Nephron progenitor cell (in vitro differentiated cells): ENCODE results near the gene NLRP5.
A peak's percentile ranks its signal among the peaks of the same experiment; 100 is the strongest.

Experiments used
- DNase-seq: peaks from one replicate; pipeline ENCODE4 v3.0.0; 2021
- H3K27ac Mint-ChIP-seq: 2 replicates; pipeline ENCODE4 v1.8.0; 2021; ENCODE audit warnings: mild to moderate bottlenecking, moderate library complexity, mixed read lengths
- H3K27me3 Mint-ChIP-seq: 2 replicates; pipeline ENCODE4 v1.8.0; 2021; ENCODE audit warnings: mild to moderate bottlenecking, low read depth, mixed read lengths; ENCODE audit not compliant: poor library complexity
- H3K36me3 Mint-ChIP-seq: 2 replicates; pipeline ENCODE4 v1.8.0; 2021; ENCODE audit warnings: low read depth, mixed read lengths
- H3K4me1 Mint-ChIP-seq: 2 replicates; pipeline ENCODE4 v1.8.0; 2021; ENCODE audit warnings: mixed read lengths
- H3K4me3 Mint-ChIP-seq: 2 replicates; pipeline ENCODE4 v1.8.0; 2021; ENCODE audit warnings: mild to moderate bottlenecking, moderate library complexity, mixed read lengths
- H3K9me3 Mint-ChIP-seq: 2 replicates; pipeline ENCODE4 v1.8.0; 2021; ENCODE audit warnings: mild to moderate bottlenecking, moderate library complexity, mixed read lengths
- TF ChIP-seq, protein P1 (sequence below): fragments of 200-600 bp; sonication (generic); IDR thresholded peaks from 2 replicates; pipeline ENCODE4 v1.5.0; 2021; ENCODE audit warnings: antibody characterized with exemption

NLRP5 gene

DNA sequence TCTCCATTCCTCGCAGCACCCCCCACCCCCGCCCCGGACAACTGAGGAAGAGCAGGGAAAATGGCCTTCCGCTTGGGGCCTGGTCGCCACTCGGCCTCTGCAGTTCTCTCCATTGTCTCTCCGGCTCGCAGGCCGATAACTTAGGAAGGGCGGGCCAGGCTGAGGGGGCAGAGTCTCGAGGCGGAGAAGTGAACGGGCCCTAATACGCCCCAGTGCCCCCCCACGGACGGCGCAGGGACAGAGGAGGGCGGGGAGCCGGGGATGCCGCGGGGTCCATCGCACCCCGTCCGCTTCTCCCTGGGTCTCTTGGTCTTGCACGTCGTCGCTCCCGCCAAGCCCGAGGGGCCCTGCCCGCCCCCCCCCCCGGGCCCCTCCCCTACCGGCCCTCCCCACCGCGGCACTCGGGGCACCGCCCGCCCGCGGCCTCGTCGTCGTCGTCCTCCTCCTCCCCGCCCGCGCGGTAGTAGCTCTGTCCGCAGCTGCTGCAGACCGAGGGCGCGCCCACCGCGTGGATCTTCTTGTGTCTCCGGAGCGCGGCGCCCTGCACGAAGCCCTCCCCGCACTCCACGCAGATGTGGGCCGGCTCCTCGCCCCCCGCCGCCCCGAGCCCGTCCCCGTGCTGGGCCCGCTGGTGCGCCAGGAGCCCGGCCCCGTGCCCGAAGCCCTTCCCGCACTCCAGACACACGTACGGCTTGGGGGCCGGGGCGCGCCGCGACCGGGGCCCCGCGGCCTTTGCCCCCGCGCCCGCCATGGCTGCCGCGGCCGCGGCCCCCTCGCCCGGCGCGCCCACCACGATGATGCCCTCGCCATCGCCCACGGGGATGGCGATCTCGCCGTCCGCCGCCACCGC, 101.3 kb downstream of the NLRP5 start:
- DNase-seq, result no peak

DNA sequence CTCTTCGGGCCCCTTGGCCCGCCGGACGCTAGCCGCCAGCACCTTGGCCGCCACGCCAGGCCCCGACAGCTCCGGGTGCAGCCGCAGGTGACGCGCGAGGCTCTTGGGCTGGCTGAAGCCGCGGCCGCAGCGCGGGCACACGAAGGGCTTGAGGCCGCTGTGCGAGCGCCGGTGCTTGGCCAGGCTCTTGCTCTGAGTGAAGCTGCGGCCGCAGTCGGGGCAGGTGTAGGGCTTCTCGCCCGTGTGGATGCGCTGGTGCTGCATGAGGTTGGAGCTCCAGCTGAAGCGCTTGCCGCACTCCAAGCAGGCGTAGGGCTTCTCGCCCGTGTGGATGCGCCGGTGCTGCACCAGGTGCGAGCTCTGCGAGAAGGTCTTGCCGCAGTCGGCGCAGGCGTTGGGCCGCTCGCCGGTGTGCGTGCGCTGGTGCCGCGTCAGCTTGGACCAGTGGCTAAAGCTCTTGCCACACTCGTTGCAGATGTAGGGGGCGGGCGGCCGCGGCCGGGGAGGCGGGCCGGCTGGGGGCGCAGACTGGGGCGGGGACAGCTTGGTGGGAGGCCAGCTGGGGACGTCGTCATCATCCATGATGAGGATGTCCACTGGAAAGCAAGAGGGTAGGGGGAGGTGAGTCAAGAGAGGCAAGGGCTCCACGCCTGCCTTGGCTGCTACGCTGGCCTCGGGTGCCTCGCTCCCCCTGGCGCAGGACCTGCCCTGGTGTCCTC, 102.1 kb downstream of the NLRP5 start:
- H3K27me3 Mint-ChIP-seq, result peaks cover 5% of the 10 kb centered on the region
- TF ChIP-seq, protein P1, sequence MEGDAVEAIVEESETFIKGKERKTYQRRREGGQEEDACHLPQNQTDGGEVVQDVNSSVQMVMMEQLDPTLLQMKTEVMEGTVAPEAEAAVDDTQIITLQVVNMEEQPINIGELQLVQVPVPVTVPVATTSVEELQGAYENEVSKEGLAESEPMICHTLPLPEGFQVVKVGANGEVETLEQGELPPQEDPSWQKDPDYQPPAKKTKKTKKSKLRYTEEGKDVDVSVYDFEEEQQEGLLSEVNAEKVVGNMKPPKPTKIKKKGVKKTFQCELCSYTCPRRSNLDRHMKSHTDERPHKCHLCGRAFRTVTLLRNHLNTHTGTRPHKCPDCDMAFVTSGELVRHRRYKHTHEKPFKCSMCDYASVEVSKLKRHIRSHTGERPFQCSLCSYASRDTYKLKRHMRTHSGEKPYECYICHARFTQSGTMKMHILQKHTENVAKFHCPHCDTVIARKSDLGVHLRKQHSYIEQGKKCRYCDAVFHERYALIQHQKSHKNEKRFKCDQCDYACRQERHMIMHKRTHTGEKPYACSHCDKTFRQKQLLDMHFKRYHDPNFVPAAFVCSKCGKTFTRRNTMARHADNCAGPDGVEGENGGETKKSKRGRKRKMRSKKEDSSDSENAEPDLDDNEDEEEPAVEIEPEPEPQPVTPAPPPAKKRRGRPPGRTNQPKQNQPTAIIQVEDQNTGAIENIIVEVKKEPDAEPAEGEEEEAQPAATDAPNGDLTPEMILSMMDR, result no peak
- peaks cover 43% of the 10 kb centered on the region for H3K36me3 Mint-ChIP-seq
- peaks cover 15% of the 10 kb centered on the region for H3K9me3 Mint-ChIP-seq
- DNase-seq, result no peak
- H3K27ac Mint-ChIP-seq, result no peak overlapping the region
- peaks cover 28% of the 10 kb centered on the region for H3K4me1 Mint-ChIP-seq
- no peak overlapping the region for H3K4me3 Mint-ChIP-seq

More for the DNA sequence above, 101.3 kb downstream of the NLRP5 start:
- H3K27me3 Mint-ChIP-seq, result peaks cover 7% of the 10 kb centered on the region
- no peak overlapping the region for H3K4me3 Mint-ChIP-seq
- peaks cover 7% of the 10 kb centered on the region for H3K9me3 Mint-ChIP-seq
- H3K36me3 Mint-ChIP-seq, result peaks cover 35% of the 10 kb centered on the region
- no peak overlapping the region for H3K27ac Mint-ChIP-seq
- H3K4me1 Mint-ChIP-seq, result peaks cover 28% of the 10 kb centered on the region
- TF ChIP-seq, protein P1, result no peak

DNA sequence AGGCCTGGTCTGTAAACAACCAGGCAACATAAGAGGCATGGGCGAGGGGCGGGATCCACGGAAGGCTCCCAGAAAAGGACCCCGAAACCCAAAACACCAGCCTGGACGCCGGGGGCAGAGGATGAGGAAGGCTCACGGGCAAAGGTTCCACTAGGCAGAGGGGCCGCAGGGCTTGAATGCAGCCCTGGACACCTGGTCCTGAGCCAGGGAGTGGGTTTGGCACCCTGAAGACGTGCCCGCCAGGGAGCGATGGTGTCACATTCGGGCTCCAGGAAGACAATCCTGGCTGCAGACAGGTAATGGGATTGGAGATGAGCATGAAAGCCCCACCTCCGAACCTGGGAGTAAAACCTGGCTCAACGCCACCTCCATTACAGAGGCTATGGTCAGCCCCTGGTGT, 102.8 kb downstream of the NLRP5 start:
- no peak for DNase-seq
- peaks cover 22% of the 10 kb centered on the region for H3K9me3 Mint-ChIP-seq
- H3K4me1 Mint-ChIP-seq, result peaks cover 28% of the 10 kb centered on the region
- TF ChIP-seq, protein P1, result no peak
- peak overlapping the region; percentile 80 for H3K27ac Mint-ChIP-seq
- peaks cover 5% of the 10 kb centered on the region for H3K27me3 Mint-ChIP-seq
- peaks cover 50% of the 10 kb centered on the region for H3K36me3 Mint-ChIP-seq
- H3K4me3 Mint-ChIP-seq, result no peak overlapping the region

DNA sequence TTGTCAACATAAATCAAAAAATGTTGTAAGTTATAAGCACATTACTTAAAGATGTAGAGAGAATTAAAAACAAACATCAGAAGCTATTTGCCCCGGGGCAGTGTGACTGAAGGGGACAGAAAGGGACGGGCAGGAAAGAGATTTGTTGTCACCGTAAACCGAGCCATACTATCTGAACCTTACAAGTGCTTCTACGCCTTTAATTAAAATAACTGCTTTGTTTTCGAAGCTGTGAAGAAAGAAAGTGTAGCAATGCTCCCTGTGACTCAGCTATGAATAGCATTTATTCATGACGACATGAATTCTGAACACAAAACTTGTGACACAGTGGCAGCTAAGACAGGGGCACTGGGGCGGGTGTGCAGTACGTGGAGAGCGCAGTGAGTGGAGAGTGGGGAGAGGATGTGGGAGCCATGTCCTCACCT, 104.5 kb downstream of the NLRP5 start:
- peaks cover 12% of the 10 kb centered on the region for H3K4me1 Mint-ChIP-seq
- no peak for DNase-seq
- H3K27me3 Mint-ChIP-seq, result no peaks in the 10 kb centered on the region
- TF ChIP-seq, protein P1, result no peak
- H3K4me3 Mint-ChIP-seq, result no peak overlapping the region
- H3K36me3 Mint-ChIP-seq, result peaks cover 66% of the 10 kb centered on the region
- H3K9me3 Mint-ChIP-seq, result peaks cover 38% of the 10 kb centered on the region
- peak overlapping the region; percentile 80 for H3K27ac Mint-ChIP-seq

DNA sequence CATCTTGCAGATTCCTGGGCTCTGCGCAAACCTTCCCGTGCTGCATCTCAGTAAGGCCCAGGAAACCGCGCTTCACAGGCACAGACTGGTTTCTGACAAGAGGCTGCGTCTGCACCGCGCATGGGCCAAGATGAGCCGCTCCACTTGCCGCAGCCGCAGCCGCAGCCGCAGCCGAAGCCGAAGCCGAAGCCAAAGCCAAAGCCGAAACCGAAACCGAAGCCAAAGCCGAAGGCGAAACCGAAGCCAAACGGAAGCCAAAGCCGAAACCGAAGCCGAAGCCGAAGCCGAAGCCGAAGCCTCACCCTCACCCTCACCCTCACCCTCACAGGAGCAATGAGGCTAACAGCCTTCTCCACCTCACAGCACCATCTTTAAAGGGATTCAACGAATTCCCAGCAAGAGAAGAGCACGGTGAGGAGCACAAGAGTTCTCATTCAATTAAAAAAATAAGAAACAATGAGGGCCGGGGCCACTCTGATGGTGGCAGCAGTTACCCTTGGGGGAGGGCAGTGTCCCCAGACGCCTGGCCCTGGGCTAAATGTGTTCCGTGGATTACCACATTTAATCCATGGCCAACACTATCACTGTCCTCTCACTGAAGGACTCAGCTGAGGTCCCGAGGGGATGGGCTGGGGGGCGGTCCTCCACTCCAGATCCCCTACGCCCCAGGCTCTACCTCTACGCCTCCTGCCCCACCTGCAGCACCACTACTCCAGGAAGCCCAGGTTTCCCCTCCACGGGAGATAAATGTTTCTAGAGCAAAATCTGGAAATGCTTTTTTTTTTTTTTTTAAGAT, 105.4 kb downstream of the NLRP5 start:
- Mint-ChIP-seq H3K36me3 (peaks cover 66% of the 10 kb centered on the region), H3K4me3 (no peak overlapping the region), H3K27me3 (no peaks in the 10 kb centered on the region), H3K9me3 (peaks cover 38% of the 10 kb centered on the region), H3K4me1 (peaks cover 9% of the 10 kb centered on the region), H3K27ac (no peak overlapping the region)
- TF ChIP-seq, protein P1, result no peak
- no peak for DNase-seq
